ENCODE results near the gene GLRA3. TPM values are rescaled to one million over a fixed set of nuclear protein-coding genes. Genes with fewer than 3 reads are reported as not detected.

Gene GLRA3
- total and polyA plus RNA-seq, 7 experiments from 2014 or later = not detected

DNA sequence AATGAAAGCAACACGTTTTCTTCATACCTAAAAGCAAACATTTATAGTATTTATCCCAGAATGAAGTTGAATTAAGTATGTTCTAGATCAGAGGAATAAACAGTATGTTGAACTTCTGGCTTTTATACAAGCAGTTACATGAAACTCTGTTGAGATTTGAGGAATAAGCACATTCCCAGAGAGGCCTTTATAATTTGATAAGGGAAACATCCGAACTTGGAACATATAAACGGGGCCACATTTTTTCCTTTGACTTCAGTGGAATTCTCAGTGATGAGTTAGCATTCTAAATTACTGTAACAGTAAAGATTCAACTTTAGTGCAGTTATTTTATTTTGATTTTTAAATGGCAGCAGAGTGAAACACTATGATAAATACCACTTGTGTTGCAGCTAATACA is 119.5 kb downstream of the GLRA3 start:
- H3K4me3 ChIP-seq (ENCODE audit: low read length) = no peak overlapping the region
- ChIA-PET POLR2A (no interaction called here), CTCF (no interaction called here)
- DNase-seq (no peak), ATAC-seq (no peak)
- H3K9me3 Mint-ChIP-seq = peaks cover 0 to 5% (median 0%) of the 10 kb centered on the region in 11 donors
- H3K27me3 Mint-ChIP-seq = peaks cover 0 to 11% (median 0%) of the 10 kb centered on the region in 5 donors
- H3K4me3 Mint-ChIP-seq = no peak overlapping the region
- intact Hi-C loops (cut with micrococcal nuclease) = no loop called here
- H3K36me3 Mint-ChIP-seq = no peaks in the 10 kb centered on the region
- no peaks in the 10 kb centered on the region for H3K4me1 Mint-ChIP-seq
- H3K4me1 ChIP-seq (ENCODE audit: control insufficient read depth in 2 of 2, insufficient read depth in 2 of 2, low read length in 2 of 2) = no peaks in the 10 kb centered on the region
- no peak overlapping the region for H3K27ac ChIP-seq (ENCODE audit: low read depth, low read length)
- no peak overlapping the region for H3K27ac Mint-ChIP-seq
- no peaks in the 10 kb centered on the region for H3K9me3 ChIP-seq (ENCODE audit: control insufficient read depth in 2 of 3, low read length in 3 of 3)
- no peaks in the 10 kb centered on the region for H3K36me3 ChIP-seq (ENCODE audit: control insufficient read depth in 2 of 3, insufficient read depth in 3 of 3, low read length in 3 of 3)
- H3K27me3 ChIP-seq (ENCODE audit: control insufficient read depth in 2 of 2, insufficient read depth in 2 of 2, low read length in 2 of 2) = no peaks in the 10 kb centered on the region

DNA sequence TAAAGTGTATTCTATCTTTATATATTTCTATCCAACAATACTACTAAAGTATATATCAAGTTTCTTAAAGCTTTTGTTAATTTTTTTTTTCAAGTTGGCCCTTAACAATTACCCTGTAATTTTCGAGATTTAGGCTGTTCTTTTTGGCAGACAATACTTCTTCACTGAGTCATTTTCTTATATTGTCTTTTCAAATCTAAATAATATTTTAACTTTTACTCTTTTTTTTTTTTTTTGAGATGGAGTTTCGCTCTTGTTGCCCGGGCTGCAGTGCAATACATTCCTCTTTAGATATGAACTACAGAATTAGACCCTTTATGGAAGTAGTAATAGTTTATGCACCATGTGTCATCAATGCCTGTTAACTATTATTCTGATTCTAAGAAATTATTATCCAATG is 120.7 kb downstream of the GLRA3 start:
- H3K9me3 ChIP-seq (ENCODE audit: control insufficient read depth in 2 of 3, low read length in 3 of 3) = no peaks in the 10 kb centered on the region
- no peaks in the 10 kb centered on the region for H3K36me3 ChIP-seq (ENCODE audit: control insufficient read depth in 2 of 3, insufficient read depth in 3 of 3, low read length in 3 of 3)
- intact Hi-C loops (cut with micrococcal nuclease) = no loop called here
- Mint-ChIP-seq H3K27ac (no peak overlapping the region), H3K36me3 (no peaks in the 10 kb centered on the region), H3K4me1 (no peaks in the 10 kb centered on the region), H3K4me3 (no peak overlapping the region), H3K9me3 (peaks cover 0 to 6% (median 0%) of the 10 kb centered on the region in 11 donors), H3K27me3 (peaks cover 0 to 7% (median 3%) of the 10 kb centered on the region in 5 donors)
- ATAC-seq = no peak
- no peak overlapping the region for H3K4me3 ChIP-seq (ENCODE audit: low read length)
- H3K27ac ChIP-seq (ENCODE audit: low read depth, low read length) = no peak overlapping the region
- ChIA-PET POLR2A (no interaction called here), CTCF (no interaction called here)
- no peaks in the 10 kb centered on the region for H3K27me3 ChIP-seq (ENCODE audit: control insufficient read depth in 2 of 2, insufficient read depth in 2 of 2, low read length in 2 of 2)
- no peak for DNase-seq
- H3K4me1 ChIP-seq (ENCODE audit: control insufficient read depth in 2 of 2, insufficient read depth in 2 of 2, low read length in 2 of 2) = no peaks in the 10 kb centered on the region

GRCh38 chr4:174707902-174708301 is 121.1 kb downstream of the GLRA3 start:
- Mint-ChIP-seq H3K36me3 (no peaks in the 10 kb centered on the region), H3K4me1 (no peaks in the 10 kb centered on the region), H3K27ac (no peak overlapping the region), H3K27me3 (peaks cover 0 to 6% (median 0%) of the 10 kb centered on the region in 5 donors), H3K9me3 (peaks cover 0 to 6% (median 0%) of the 10 kb centered on the region in 11 donors), H3K4me3 (no peak overlapping the region)
- no peak overlapping the region for H3K27ac ChIP-seq (ENCODE audit: low read depth, low read length)
- H3K4me1 ChIP-seq (ENCODE audit: control insufficient read depth in 2 of 2, insufficient read depth in 2 of 2, low read length in 2 of 2) = no peaks in the 10 kb centered on the region
- CTCF ChIA-PET = no interaction called here
- no peaks in the 10 kb centered on the region for H3K36me3 ChIP-seq (ENCODE audit: control insufficient read depth in 2 of 3, insufficient read depth in 3 of 3, low read length in 3 of 3)
- H3K27me3 ChIP-seq (ENCODE audit: control insufficient read depth in 2 of 2, insufficient read depth in 2 of 2, low read length in 2 of 2) = no peaks in the 10 kb centered on the region
- intact Hi-C loops (cut with micrococcal nuclease) = no loop called here
- POLR2A ChIA-PET = no interaction called here
- DNase-seq = no peak
- no peak overlapping the region for H3K4me3 ChIP-seq (ENCODE audit: low read length)
- ATAC-seq = no peak
- H3K9me3 ChIP-seq (ENCODE audit: control insufficient read depth in 2 of 3, low read length in 3 of 3) = no peaks in the 10 kb centered on the region

DNA sequence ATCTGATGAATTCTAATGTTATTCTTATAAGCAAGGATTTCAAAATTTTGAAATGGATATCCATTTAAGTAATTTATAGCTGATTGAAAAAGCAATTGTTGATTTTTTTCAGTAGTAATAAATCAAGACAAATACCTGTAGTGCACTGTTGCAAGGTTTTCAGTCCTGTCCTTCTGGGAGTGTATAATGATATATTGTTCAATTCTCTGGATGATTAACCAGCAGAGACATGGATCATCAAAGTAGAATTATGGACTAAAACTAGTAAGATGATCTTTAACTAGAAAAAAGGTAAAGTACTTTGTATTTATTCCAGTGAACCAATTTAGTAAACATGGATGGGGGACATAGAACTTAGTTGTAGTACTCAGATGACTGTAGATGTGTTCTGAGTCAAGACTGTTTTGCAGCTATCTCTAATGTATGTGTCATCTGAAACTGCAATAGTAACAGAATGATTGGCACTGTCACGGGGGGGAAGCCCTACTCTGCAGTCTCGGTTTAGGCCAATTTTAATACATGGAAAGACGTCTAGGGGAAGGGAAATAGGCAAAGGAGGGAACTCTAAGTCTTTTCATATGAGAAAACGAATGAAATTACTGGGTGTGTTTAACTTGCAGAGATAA is 121.9 kb downstream of the GLRA3 start:
- Mint-ChIP-seq H3K27me3 (peaks cover 0 to 6% (median 0%) of the 10 kb centered on the region in 5 donors), H3K27ac (no peak overlapping the region), H3K36me3 (no peaks in the 10 kb centered on the region), H3K4me3 (no peak overlapping the region), H3K9me3 (peaks cover 0 to 6% (median 0%) of the 10 kb centered on the region in 11 donors), H3K4me1 (no peaks in the 10 kb centered on the region)
- ChIA-PET POLR2A (no interaction called here), CTCF (no interaction called here)
- no peak for ATAC-seq
- Histone ChIP-seq H3K4me3 (ENCODE audit: low read length) (no peak overlapping the region), H3K27me3 (ENCODE audit: control insufficient read depth in 2 of 2, insufficient read depth in 2 of 2, low read length in 2 of 2) (no peaks in the 10 kb centered on the region), H3K27ac (ENCODE audit: low read depth, low read length) (no peak overlapping the region), H3K9me3 (ENCODE audit: control insufficient read depth in 2 of 3, low read length in 3 of 3) (no peaks in the 10 kb centered on the region), H3K36me3 (ENCODE audit: control insufficient read depth in 2 of 3, insufficient read depth in 3 of 3, low read length in 3 of 3) (no peaks in the 10 kb centered on the region), H3K4me1 (ENCODE audit: control insufficient read depth in 2 of 2, insufficient read depth in 2 of 2, low read length in 2 of 2) (no peaks in the 10 kb centered on the region)
- intact Hi-C loops (cut with micrococcal nuclease) = no loop called here
- no peak for DNase-seq

DNA sequence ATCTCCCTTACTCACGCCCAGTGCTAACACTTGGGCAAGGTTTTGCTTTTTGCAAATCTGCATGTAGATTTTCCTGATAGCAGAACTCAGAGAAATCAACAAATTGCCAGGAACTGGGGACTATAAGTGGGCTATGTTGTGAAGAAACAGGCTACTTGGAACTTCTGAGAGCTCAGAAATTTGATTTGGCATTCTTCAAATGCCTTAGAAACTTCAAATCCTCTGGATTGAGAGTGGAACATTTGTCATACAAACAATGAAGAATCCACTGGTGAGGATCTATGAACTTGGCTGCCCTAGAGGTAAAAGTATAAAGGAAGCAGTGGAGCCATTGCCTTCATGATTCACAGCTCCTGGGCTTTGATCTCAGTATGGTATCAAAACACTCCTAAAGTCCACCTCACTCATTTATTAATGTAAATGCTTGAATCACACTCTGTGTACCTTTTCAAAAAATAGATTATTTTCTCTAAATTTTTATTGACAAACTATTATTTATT is 126.0 kb downstream of the GLRA3 start:
- H3K36me3 Mint-ChIP-seq = no peaks in the 10 kb centered on the region
- ATAC-seq (no peak), DNase-seq (no peak)
- CTCF ChIA-PET = no interaction called here
- peaks cover 0 to 6% (median 0%) of the 10 kb centered on the region in 11 donors for H3K9me3 Mint-ChIP-seq
- Histone ChIP-seq H3K9me3 (ENCODE audit: control insufficient read depth in 2 of 3, low read length in 3 of 3) (no peaks in the 10 kb centered on the region), H3K4me3 (ENCODE audit: low read length) (no peak overlapping the region), H3K36me3 (ENCODE audit: control insufficient read depth in 2 of 3, insufficient read depth in 3 of 3, low read length in 3 of 3) (no peaks in the 10 kb centered on the region), H3K27me3 (ENCODE audit: control insufficient read depth in 2 of 2, insufficient read depth in 2 of 2, low read length in 2 of 2) (no peaks in the 10 kb centered on the region), H3K4me1 (ENCODE audit: control insufficient read depth in 2 of 2, insufficient read depth in 2 of 2, low read length in 2 of 2) (no peaks in the 10 kb centered on the region), H3K27ac (ENCODE audit: low read depth, low read length) (no peak overlapping the region)
- H3K27ac Mint-ChIP-seq = no peak overlapping the region
- POLR2A ChIA-PET = no interaction called here
- H3K4me3 Mint-ChIP-seq = no peak overlapping the region
- intact Hi-C loops (cut with micrococcal nuclease) = no loop called here
- no peaks in the 10 kb centered on the region for H3K4me1 Mint-ChIP-seq
- peaks cover 0 to 5% (median 0%) of the 10 kb centered on the region in 5 donors for H3K27me3 Mint-ChIP-seq

- Mint-ChIP-seq H3K27ac (no peak overlapping the region), H3K27me3 (peaks cover 0 to 5% (median 0%) of the 10 kb centered on the region in 5 donors), H3K4me3 (no peak overlapping the region), H3K36me3 (no peaks in the 10 kb centered on the region), H3K9me3 (peaks cover 0 to 2% (median 0%) of the 10 kb centered on the region in 11 donors), H3K4me1 (no peaks in the 10 kb centered on the region)
- ATAC-seq = no peak
- no peaks in the 10 kb centered on the region for H3K36me3 ChIP-seq (ENCODE audit: control insufficient read depth in 2 of 3, insufficient read depth in 3 of 3, low read length in 3 of 3)
- DNase-seq = no peak
- POLR2A ChIA-PET = no interaction called here
- no peaks in the 10 kb centered on the region for H3K4me1 ChIP-seq (ENCODE audit: control insufficient read depth in 2 of 2, insufficient read depth in 2 of 2, low read length in 2 of 2)
- no peak overlapping the region for H3K4me3 ChIP-seq (ENCODE audit: low read length)
- H3K27ac ChIP-seq (ENCODE audit: low read depth, low read length) = no peak overlapping the region
- no peaks in the 10 kb centered on the region for H3K9me3 ChIP-seq (ENCODE audit: control insufficient read depth in 2 of 3, low read length in 3 of 3)
- H3K27me3 ChIP-seq (ENCODE audit: control insufficient read depth in 2 of 2, insufficient read depth in 2 of 2, low read length in 2 of 2) = no peaks in the 10 kb centered on the region
- intact Hi-C loops (cut with micrococcal nuclease) = no loop called here
- CTCF ChIA-PET = no interaction called here
Observed at GRCh38 chr4:174699654-174700053, 129.4 kb downstream of the GLRA3 start.

DNA sequence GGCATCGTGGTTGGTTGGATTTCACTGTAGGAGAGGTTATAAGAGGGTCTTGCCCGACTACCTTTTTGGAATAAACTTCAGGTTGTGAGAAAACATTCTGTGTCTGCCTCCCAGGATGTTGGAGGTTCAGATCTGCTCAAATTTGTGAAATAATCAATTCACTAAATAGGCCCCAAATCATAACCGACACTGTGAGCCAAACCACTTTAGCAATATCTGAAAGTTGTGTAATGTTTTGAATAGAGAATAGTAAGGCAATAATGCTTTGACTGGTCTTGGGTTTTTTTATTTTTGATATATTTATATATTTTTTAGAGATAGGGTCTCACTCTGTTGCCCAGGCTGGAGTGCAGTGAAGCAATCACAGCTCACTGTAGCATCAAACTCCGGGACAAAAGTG is 131.2 kb downstream of the GLRA3 start:
- DNase-seq = no peak
- CTCF ChIA-PET = no interaction called here
- POLR2A ChIA-PET = no interaction called here
- no peaks in the 10 kb centered on the region for H3K4me1 Mint-ChIP-seq
- intact Hi-C loops (cut with micrococcal nuclease) = no loop called here
- peaks cover 0 to 8% (median 0%) of the 10 kb centered on the region in 11 donors for H3K9me3 Mint-ChIP-seq
- Histone ChIP-seq H3K4me3 (ENCODE audit: low read length) (no peak overlapping the region), H3K36me3 (ENCODE audit: control insufficient read depth in 2 of 3, insufficient read depth in 3 of 3, low read length in 3 of 3) (no peaks in the 10 kb centered on the region), H3K9me3 (ENCODE audit: control insufficient read depth in 2 of 3, low read length in 3 of 3) (no peaks in the 10 kb centered on the region), H3K4me1 (ENCODE audit: control insufficient read depth in 2 of 2, insufficient read depth in 2 of 2, low read length in 2 of 2) (no peaks in the 10 kb centered on the region), H3K27me3 (ENCODE audit: control insufficient read depth in 2 of 2, insufficient read depth in 2 of 2, low read length in 2 of 2) (no peaks in the 10 kb centered on the region), H3K27ac (ENCODE audit: low read depth, low read length) (no peak overlapping the region)
- H3K27ac Mint-ChIP-seq = no peak overlapping the region
- H3K27me3 Mint-ChIP-seq = peaks cover 0 to 11% (median 0%) of the 10 kb centered on the region in 5 donors
- H3K36me3 Mint-ChIP-seq = no peaks in the 10 kb centered on the region
- ATAC-seq = no peak
- H3K4me3 Mint-ChIP-seq = no peak overlapping the region
